H1 (cell line): Measurements from ENCODE around the gene ICAM2. TPM values are rescaled to one million over a fixed set of nuclear protein-coding genes. Genes with fewer than 3 reads are reported as not detected.

Experiments
- CTCF ChIA-PET: fragments of 300-600 bp; sonication (Branson Sonifier 250); formaldehyde crosslinking; loops from one replicate; lab custom pipeline; 2021; ENCODE audit not compliant: partially characterized antibody; lab: Charles Lee
- POLR2A ChIA-PET: fragments of 300-600 bp; sonication (Branson Sonifier 250); formaldehyde crosslinking; loops from one replicate; lab custom pipeline; 2021; ENCODE audit warnings: inconsistent platforms; ENCODE audit not compliant: partially characterized antibody; lab: Charles Lee
- DNase-seq, 2 experiments: peaks; one replicate each; pipeline versions ENCODE4 v3.0.0 to v3.0.0-alpha.2; 2010 to 2022; ENCODE audit warnings: low spot score in 2 of 2, low read depth in 1 of 2, mixed read lengths in 1 of 2
- FAIRE-seq: peaks from 2 replicates; lab custom pipeline; 2011; peaks lifted over from hg19 to GRCh38; lab: Jason Lieb, UNC
- H2AFZ ChIP-seq: 2 replicates; pipeline ENCODE4 v1.8.1; 2012; ENCODE audit warnings: low read length, inconsistent platforms
- H2AK5ac ChIP-seq: 2 replicates; pipeline ENCODE4 v1.6.1; 2013; ENCODE audit warnings: low read depth, low read length
- H2BK120ac ChIP-seq: replicated peaks from 2 replicates; pipeline ENCODE3; 2013; ENCODE audit warnings: low read depth, low read length, inconsistent platforms
- H2BK12ac ChIP-seq: 2 replicates; pipeline ENCODE4 v1.6.1; 2013; ENCODE audit warnings: low read depth, low read length
- H2BK15ac ChIP-seq: 2 replicates; pipeline ENCODE4 v1.6.1; 2013; ENCODE audit warnings: low read length
- H2BK20ac ChIP-seq: 2 replicates; pipeline ENCODE4 v1.6.1; 2013; ENCODE audit warnings: low read length
- H2BK5ac ChIP-seq: 2 replicates; pipeline ENCODE4 v1.6.1; 2013; ENCODE audit warnings: low read depth, low read length
- H3K14ac ChIP-seq: 2 replicates; pipeline ENCODE4 v1.6.1; 2013; ENCODE audit warnings: inconsistent platforms; ENCODE audit not compliant: insufficient read length
- H3K18ac ChIP-seq: 2 replicates; pipeline ENCODE4 v1.6.1; 2013; ENCODE audit warnings: low read length; ENCODE audit errors: extremely low read depth
- H3K23ac ChIP-seq: 2 replicates; pipeline ENCODE4 v1.6.1; 2013; ENCODE audit warnings: inconsistent platforms; ENCODE audit not compliant: insufficient read length
- H3K23me2 ChIP-seq: 2 replicates; pipeline ENCODE4 v1.6.1; 2013; ENCODE audit warnings: low read depth, low read length
- H3K27ac ChIP-seq: 2 replicates; pipeline ENCODE4 v1.6.1; 2011; ENCODE audit warnings: low read depth, low read length, inconsistent platforms
- H3K27me3 ChIP-seq, 4 experiments: replicated peaks in 1 of 4; 1 replicate in 1 of 4; 2 replicates in 3 of 4; pipeline versions ENCODE4 v1.6.1 to v1.8.1; 2011 to 2013; ENCODE audit warnings: low read length in 3 of 4, mild to moderate bottlenecking in 3 of 4, inconsistent platforms in 2 of 4, mixed read lengths in 2 of 4, moderate library complexity in 1 of 4; ENCODE audit not compliant: control insufficient read depth in 3 of 4, insufficient read depth in 3 of 4; ENCODE audit errors: extremely low read depth in 1 of 4
- H3K36me3 ChIP-seq, 4 experiments: 2 replicates each; pipeline versions ENCODE4 v1.6.1 to v1.8.1; 2011 to 2013; ENCODE audit warnings: mild to moderate bottlenecking in 4 of 4, low read length in 3 of 4, moderate library complexity in 2 of 4, control low read depth in 1 of 4, inconsistent platforms in 1 of 4; ENCODE audit not compliant: insufficient read depth in 4 of 4, control insufficient read depth in 2 of 4
- H3K4ac ChIP-seq: replicated peaks from 2 replicates; pipeline ENCODE3; 2013; ENCODE audit warnings: low read length, low read depth, mixed read lengths, inconsistent platforms; ENCODE audit not compliant: insufficient read length
- H3K4me1 ChIP-seq, 4 experiments: replicated peaks in 1 of 4; 1 replicate in 1 of 4; 2 replicates in 3 of 4; pipeline versions ENCODE4 v1.6.1 to v1.8.1; 2011 to 2013; ENCODE audit warnings: low read length in 3 of 4, inconsistent platforms in 2 of 4, mixed read lengths in 1 of 4; ENCODE audit not compliant: insufficient read depth in 4 of 4, control insufficient read depth in 3 of 4
- H3K4me2 ChIP-seq, 2 experiments: 2 replicates each; pipeline versions ENCODE4 v1.6.1 to v1.8.1; 2011 to 2013; ENCODE audit warnings: low read depth in 2 of 2, low read length in 2 of 2, control low read depth in 1 of 2, inconsistent platforms in 1 of 2, mild to moderate bottlenecking in 1 of 2; ENCODE audit not compliant: insufficient read depth in 1 of 2
- H3K4me3 ChIP-seq, 4 experiments: fragments of 200-600, 300-600 bp in 1 of 4; sonication (generic), shearing (Covaris generic), sonication (Bioruptor Twin) in 1 of 4; 2 replicates each; pipeline versions ENCODE4 v1.5.1 to v1.8.1; 2011 to 2016; ENCODE audit warnings: low read length in 4 of 4, low read depth in 3 of 4, control low read depth in 2 of 4, inconsistent platforms in 2 of 4, mild to moderate bottlenecking in 2 of 4, mixed read lengths in 1 of 4, moderate library complexity in 1 of 4; ENCODE audit not compliant: insufficient read depth in 2 of 4; ENCODE audit errors: extremely low read depth in 1 of 4
- H3K56ac ChIP-seq: replicated peaks from 2 replicates; pipeline ENCODE3; 2013; ENCODE audit warnings: low read depth, mild to moderate bottlenecking, mixed read lengths, low read length, inconsistent platforms; ENCODE audit not compliant: insufficient read length
- H3K79me1 ChIP-seq: 2 replicates; pipeline ENCODE4 v1.6.1; 2013; ENCODE audit warnings: low read depth, low read length, control low read depth
- H3K79me2 ChIP-seq, 2 experiments: 2 replicates each; pipeline versions ENCODE4 v1.6.1 to v1.8.1; 2012 to 2013; ENCODE audit warnings: low read length in 2 of 2, mild to moderate bottlenecking in 2 of 2, inconsistent platforms in 1 of 2; ENCODE audit not compliant: insufficient read depth in 2 of 2, control insufficient read depth in 1 of 2
- H3K9ac ChIP-seq, 4 experiments: replicated peaks in 1 of 4; 1 replicate in 1 of 4; 2 replicates in 3 of 4; pipeline versions ENCODE4 v1.6.1 to v1.8.1; 2011 to 2013; ENCODE audit warnings: low read depth in 3 of 4, low read length in 3 of 4, control low read depth in 2 of 4, mild to moderate bottlenecking in 2 of 4, moderate library complexity in 2 of 4, inconsistent platforms in 1 of 4; ENCODE audit errors: extremely low read depth in 1 of 4
- H3K9me3 ChIP-seq, 2 experiments: 2 replicates each; pipeline versions ENCODE4 v1.6.1 to v1.8.1; 2012 to 2013; ENCODE audit warnings: mild to moderate bottlenecking in 2 of 2, moderate library complexity in 2 of 2, control low read depth in 1 of 2, inconsistent platforms in 1 of 2, low read depth in 1 of 2, low read length in 1 of 2, mixed read lengths in 1 of 2; ENCODE audit not compliant: insufficient read depth in 2 of 2
- H4K20me1 ChIP-seq, 2 experiments: replicated peaks in 1 of 2; 2 replicates each; pipeline versions ENCODE3 to v1.8.1; 2011 to 2013; ENCODE audit warnings: inconsistent platforms in 2 of 2, low read length in 2 of 2, mild to moderate bottlenecking in 1 of 2; ENCODE audit not compliant: insufficient read depth in 2 of 2, control insufficient read depth in 1 of 2
- H4K5ac ChIP-seq: 2 replicates; pipeline ENCODE4 v1.6.1; 2013; ENCODE audit warnings: low read length, low read depth, mixed read lengths, inconsistent platforms; ENCODE audit not compliant: insufficient read length
- H4K8ac ChIP-seq: 2 replicates; pipeline ENCODE4 v1.8.0; 2013; ENCODE audit warnings: mild to moderate bottlenecking, moderate library complexity, low read length, inconsistent platforms; ENCODE audit not compliant: insufficient read depth; ENCODE audit errors: extremely low read depth
- H4K91ac ChIP-seq: replicated peaks from 2 replicates; pipeline ENCODE3; 2013; ENCODE audit warnings: low read length, mixed read lengths, inconsistent platforms; ENCODE audit not compliant: insufficient read length
- ATF3 ChIP-seq: IDR thresholded peaks from 2 replicates; pipeline ENCODE4 v1.6.1; 2011; ENCODE audit warnings: low read depth, mild to moderate bottlenecking, low read length; ENCODE audit not compliant: insufficient read depth
- BACH1 ChIP-seq: IDR thresholded peaks from 2 replicates; pipeline ENCODE4 v1.6.1; 2012; ENCODE audit warnings: low read length, improper control_type of control experiment
- EZH2 ChIP-seq: fragments of 200-600 bp; sonication (generic); IDR thresholded peaks from 2 replicates; pipeline ENCODE4 v1.7.1; 2012; ENCODE audit warnings: low read depth, mild to moderate bottlenecking, moderate library complexity, low read length, inconsistent platforms; ENCODE audit not compliant: severe bottlenecking
- FOSL1 ChIP-seq: IDR thresholded peaks from 2 replicates; pipeline ENCODE4 v1.6.1; 2011; ENCODE audit warnings: mild to moderate bottlenecking, low read depth, low read length, moderate library complexity; ENCODE audit not compliant: insufficient read depth
- KDM4A ChIP-seq: IDR thresholded peaks from one replicate; pipeline ENCODE4 v1.7.1; 2012; ENCODE audit warnings: low read depth, mild to moderate bottlenecking, moderate library complexity, low read length, inconsistent platforms; ENCODE audit not compliant: severe bottlenecking
- MAX ChIP-seq: IDR thresholded peaks from 2 replicates; pipeline ENCODE4 v1.6.1; 2012; ENCODE audit warnings: inconsistent platforms
- SIX5 ChIP-seq: IDR thresholded peaks from 2 replicates; pipeline ENCODE4 v1.6.1; 2011; ENCODE audit warnings: mild to moderate bottlenecking, low read depth, low read length
- SUZ12 ChIP-seq: fragments of 200-600 bp; sonication (generic); IDR thresholded peaks from 2 replicates; pipeline ENCODE4 v1.6.1; 2012; ENCODE audit warnings: mild to moderate bottlenecking, inconsistent platforms, low read length, moderate library complexity, mixed read lengths
- TAF1 ChIP-seq: IDR thresholded peaks from 2 replicates; pipeline ENCODE4 v1.6.1; 2011; ENCODE audit warnings: mild to moderate bottlenecking, low read depth, low read length
- TBP ChIP-seq: IDR thresholded peaks from 2 replicates; pipeline ENCODE4 v1.6.1; 2011; ENCODE audit warnings: low read depth, low read length, improper control_type of control experiment
- TCF12 ChIP-seq: IDR thresholded peaks from 2 replicates; pipeline ENCODE4 v1.6.1; 2011; ENCODE audit warnings: low read depth, mild to moderate bottlenecking, low read length
- USF2 ChIP-seq: IDR thresholded peaks from 2 replicates; pipeline ENCODE4 v1.6.1; 2011; ENCODE audit warnings: low read length, improper control_type of control experiment
- ZNF274 ChIP-seq: IDR thresholded peaks from 2 replicates; pipeline ENCODE4 v1.7.0; 2012; ENCODE audit warnings: low read length, borderline replicate concordance; ENCODE audit errors: extremely low read depth
- WGBS, 2 experiments: shearing (Covaris generic) in 1 of 2; methylation state at CpG; one replicate each; pipeline versions ENCODE4 v1.1.6 to v1.1.7; 2013 to 2015; ENCODE audit warnings: low lambda C conversion rate in 2 of 2, mixed read lengths in 2 of 2, inconsistent platforms in 1 of 2, low coverage in 1 of 2, missing lambda C conversion rate in 1 of 2; ENCODE audit not compliant: insufficient replicate concordance in 2 of 2, insufficient coverage in 1 of 2, insufficient read length in 1 of 2; ENCODE audit errors: extremely low coverage in 1 of 2, missing lambda C conversion rate in 1 of 2; 5-methylcytosine and 5-hydroxymethylcytosine counted together
- polyA plus RNA-seq, 7 experiments: library from polyadenylated mRNA; depleted of rRNA in 3 of 7; stranded (reverse) in 5 of 7; unstranded in 2 of 7; fragments of >200 nt in 5 of 7; fragments of 200-250 nt in 2 of 7; gene quantifications; 1 replicate in 5 of 7; 2 replicates in 1 of 7; 4 replicates in 1 of 7; pipeline versions ENCODE4 v1.2.1 to v1.2.3, GENCODE V29; 2011 to 2013; ENCODE audit warnings: missing spikeins in 2 of 7, mixed read lengths in 2 of 7
- total RNA-seq: library from RNA; stranded (reverse); fragmentation: NEBNext Ultra II Directional; extraction: Animal tissue kit (Norgen Biotek cat#: 25700); gene quantifications from 2 replicates; pipeline ENCODE4 v1.2.1, GENCODE V29; 2021

ICAM2 gene
- total and polyA plus RNA-seq, 2 of the 8 experiments (the other 6 are each of a cell fraction or from before 2014, with no cell fraction given): 0.45 to 0.63 TPM

GRCh38 chr17:64070213-64070612 lies 49.8 kb upstream of the ICAM2 start:
- Histone ChIP-seq H2BK15ac (no peak overlapping the region), H3K14ac (no peak overlapping the region), H3K36me3 (no peaks in the 10 kb centered on the region; a peak in 3 of 8 replicates), H3K4me3 (no peak overlapping the region), H4K20me1 (no peaks in the 10 kb centered on the region), H3K79me2 (no peaks in the 10 kb centered on the region)
- no peak for FAIRE-seq
- no peak for TF ChIP-seq EZH2
- TF ChIP-seq KDM4A: no peak
- TF ChIP-seq TAF1: no peak
- TF ChIP-seq ZNF274: no peak
- no peak for TF ChIP-seq ATF3
- no peak for TF ChIP-seq MAX
- no peak for TF ChIP-seq TCF12
- TF ChIP-seq TBP: no peak
- no peak for TF ChIP-seq FOSL1
- TF ChIP-seq SUZ12: no peak
- no peak for TF ChIP-seq BACH1
- TF ChIP-seq USF2: no peak
- TF ChIP-seq SIX5: no peak
- TF ChIP-seq, all 59 proteins: peak for 0
- H3K23me2 ChIP-seq: no peaks in the 10 kb centered on the region
- CTCF ChIA-PET: interaction anchor here (0.7 to 1.6 kb wide), 5 partner anchors 9 to 189 kb away, joined by 4 to 5 read pairs (median 4); partner anchors contain the start of gene GH2
- no peak overlapping the region for H3K4me2 ChIP-seq
- H4K5ac ChIP-seq: no peak overlapping the region
- no peak overlapping the region for H3K9ac ChIP-seq
- H3K4ac ChIP-seq: no peak overlapping the region
- H2BK12ac ChIP-seq: no peak overlapping the region
- no peak overlapping the region for H2AFZ ChIP-seq
- no peak for DNase-seq
- no peak overlapping the region for H2BK5ac ChIP-seq
- no peak overlapping the region for H4K8ac ChIP-seq
- H4K91ac ChIP-seq: no peak overlapping the region
- no peaks in the 10 kb centered on the region for H3K79me1 ChIP-seq
- no peak overlapping the region for H3K18ac ChIP-seq
- no peak overlapping the region for H2AK5ac ChIP-seq
- H3K23ac ChIP-seq: no peak overlapping the region
- H3K27ac ChIP-seq: no peak overlapping the region
- H2BK120ac ChIP-seq: no peak overlapping the region
- no peak overlapping the region for H2BK20ac ChIP-seq
- no peaks in the 10 kb centered on the region for H3K27me3 ChIP-seq
- WGBS, 2 experiments: 86% methylated on average over 3 of the region's 3 CpGs; no CpG with 5 or more reads in 1 of the 2 experiments
- H3K4me1 ChIP-seq: no peaks in the 10 kb centered on the region
- H3K56ac ChIP-seq: no peak overlapping the region
- POLR2A ChIA-PET: interaction anchor here (0.9 kb wide), 1 partner anchor 76 kb away, joined by 3 read pairs; no protein-coding TSS in a partner anchor
- peaks cover 0 to 8% of the 10 kb centered on the region in 2 experiments; a peak in 2 of 4 replicates for H3K9me3 ChIP-seq
